Measurements from ENCODE around the gene NCOA7.

NCOA7 gene

GRCh38 chr6:125913864-125914351, 123.1 kb downstream of the NCOA7 start:
- Histone ChIP-seq H3K4me3 (ENCODE audit: low read length) (no peak overlapping the region), H4K20me1 (ENCODE audit: insufficient read depth, low read length) (no peaks in the 10 kb centered on the region), H2AFZ (ENCODE audit: low read length) (no peak overlapping the region), H3K9ac (ENCODE audit: low read length) (no peak overlapping the region), H3K4me2 (ENCODE audit: low read depth, low read length) (no peak overlapping the region), H3K36me3 (replicated peaks; ENCODE audit: insufficient read depth, low read length) (no peaks in the 10 kb centered on the region), H3K9me3 (replicated peaks; ENCODE audit: insufficient read depth, low read length) (no peaks in the 10 kb centered on the region), H3K9me2 (replicated peaks; ENCODE audit: insufficient read depth, low read length) (no peaks in the 10 kb centered on the region), H3K79me2 (ENCODE audit: low read length) (no peaks in the 10 kb centered on the region), H3K27me3 (replicated peaks; ENCODE audit: insufficient read depth, low read length) (no peaks in the 10 kb centered on the region), H3F3A (ENCODE audit: insufficient read depth, low read length) (peaks cover 8% of the 10 kb centered on the region; the same call in 1 of the 2 replicates), H3K4me1 (ENCODE audit: low read length) (peaks cover 6% of the 10 kb centered on the region), H3K27ac (ENCODE audit: low read length) (no peak overlapping the region)
- DNase-seq, result no peak
- TF ChIP-seq CTCF (IDR thresholded peaks at IDR 0.05; ENCODE audit: low read length) (no peak), EZH2 (optimal IDR thresholded peaks at IDR 0.05; ENCODE audit: low read depth, low read length) (no peak), EZH2phosphoT487 (IDR thresholded peaks at IDR 0.05; ENCODE audit: low read length) (no peak)

- no peaks in the 10 kb centered on the region for H3K27me3 ChIP-seq (replicated peaks; ENCODE audit: insufficient read depth, low read length)
- H3F3A ChIP-seq (ENCODE audit: insufficient read depth, low read length), result peaks cover 16% of the 10 kb centered on the region; the same call in 1 of the 2 replicates
- no peak overlapping the region for H3K4me2 ChIP-seq (ENCODE audit: low read depth, low read length)
- H3K9me2 ChIP-seq (replicated peaks; ENCODE audit: insufficient read depth, low read length), result no peaks in the 10 kb centered on the region
- no peaks in the 10 kb centered on the region for H3K79me2 ChIP-seq (ENCODE audit: low read length)
- no peaks in the 10 kb centered on the region for H4K20me1 ChIP-seq (ENCODE audit: insufficient read depth, low read length)
- H2AFZ ChIP-seq (ENCODE audit: low read length), result no peak overlapping the region
- no peak for DNase-seq
- no peaks in the 10 kb centered on the region for H3K9me3 ChIP-seq (replicated peaks; ENCODE audit: insufficient read depth, low read length)
- H3K27ac ChIP-seq (ENCODE audit: low read length), result no peak overlapping the region
- H3K4me3 ChIP-seq (ENCODE audit: low read length), result no peak overlapping the region
- peaks cover 10% of the 10 kb centered on the region for H3K4me1 ChIP-seq (ENCODE audit: low read length)
- TF ChIP-seq CTCF (IDR thresholded peaks at IDR 0.05; ENCODE audit: low read length), result no peak
- TF ChIP-seq EZH2phosphoT487 (IDR thresholded peaks at IDR 0.05; ENCODE audit: low read length), result no peak
- TF ChIP-seq EZH2 (optimal IDR thresholded peaks at IDR 0.05; ENCODE audit: low read depth, low read length), result no peak
- no peaks in the 10 kb centered on the region for H3K36me3 ChIP-seq (replicated peaks; ENCODE audit: insufficient read depth, low read length)
- H3K9ac ChIP-seq (ENCODE audit: low read length), result no peak overlapping the region
These were observed 127.5 kb downstream of the NCOA7 start for GRCh38 chr6:125918230-125918629.

- peak overlapping the region; percentile 67 for H3K4me2 ChIP-seq (ENCODE audit: low read depth, low read length)
- peaks cover 16% of the 10 kb centered on the region; the same call in 1 of the 2 replicates for H3F3A ChIP-seq (ENCODE audit: insufficient read depth, low read length)
- peak overlapping the region; percentile 57; the same call in 1 of the 2 replicates for H3K27ac ChIP-seq (ENCODE audit: low read length)
- H3K36me3 ChIP-seq (replicated peaks; ENCODE audit: insufficient read depth, low read length), result no peaks in the 10 kb centered on the region
- peak overlapping the region; percentile 26 for H3K4me3 ChIP-seq (ENCODE audit: low read length)
- peaks cover 10% of the 10 kb centered on the region for H3K4me1 ChIP-seq (ENCODE audit: low read length)
- DNase-seq, result peak; percentile 82
- no peak overlapping the region for H2AFZ ChIP-seq (ENCODE audit: low read length)
- H3K9me3 ChIP-seq (replicated peaks; ENCODE audit: insufficient read depth, low read length), result no peaks in the 10 kb centered on the region
- TF ChIP-seq CTCF (IDR thresholded peaks at IDR 0.05; ENCODE audit: low read length) (no peak), EZH2phosphoT487 (IDR thresholded peaks at IDR 0.05; ENCODE audit: low read length) (no peak), EZH2 (optimal IDR thresholded peaks at IDR 0.05; ENCODE audit: low read depth, low read length) (no peak)
- no peak overlapping the region; the same call in 1 of the 2 replicates for H3K9ac ChIP-seq (ENCODE audit: low read length)
- no peaks in the 10 kb centered on the region for H3K27me3 ChIP-seq (replicated peaks; ENCODE audit: insufficient read depth, low read length)
- no peaks in the 10 kb centered on the region for H3K79me2 ChIP-seq (ENCODE audit: low read length)
- H4K20me1 ChIP-seq (ENCODE audit: insufficient read depth, low read length), result no peaks in the 10 kb centered on the region
- H3K9me2 ChIP-seq (replicated peaks; ENCODE audit: insufficient read depth, low read length), result no peaks in the 10 kb centered on the region
These were observed 128.2 kb downstream of the NCOA7 start for GRCh38 chr6:125918681-125919566.

Measured in MM.1S (cell line).